Measurements from ENCODE around the gene CEL. TPM values are rescaled to one million over a fixed set of nuclear protein-coding genes. Genes with fewer than 3 reads are reported as not detected.

The CEL gene
- total and polyA plus RNA-seq, 2 donors (not counting 3 experiments of a cell fraction or from before 2014, with no cell fraction given): 0.92 to 1.1 TPM

DNA sequence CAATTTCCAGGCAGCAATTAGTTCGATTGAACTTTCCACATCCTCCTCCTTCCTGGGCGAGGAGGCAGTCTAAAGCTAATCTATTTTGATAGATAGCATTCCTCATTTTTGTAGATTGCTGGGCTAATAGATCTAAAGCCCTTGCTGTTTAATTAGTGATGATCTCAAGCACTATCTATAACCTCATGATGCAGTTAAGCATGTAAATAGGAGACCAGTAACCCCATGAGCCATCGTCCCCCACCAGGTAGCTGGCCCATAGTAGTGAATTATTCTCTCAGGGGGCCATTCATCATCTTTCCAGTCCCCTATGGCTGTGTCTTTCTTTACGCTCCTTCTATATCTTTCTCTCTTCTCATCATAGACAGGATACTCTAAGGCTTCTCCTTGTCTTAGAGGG, 14.9 kb downstream of the CEL start:
- peaks cover 10 to 14% of the 10 kb centered on the region in 2 experiments for H3K27me3 ChIP-seq (ENCODE audit: control insufficient read depth in 2 of 2, insufficient read depth in 2 of 2, low read length in 2 of 2)
- intact Hi-C loops (cut with micrococcal nuclease): no loop called here
- no peak for FAIRE-seq
- H3K9me3 ChIP-seq (replicated peaks; ENCODE audit: control insufficient read depth, insufficient read depth, low read length): no peaks in the 10 kb centered on the region
- no peaks in the 10 kb centered on the region for H4K20me1 ChIP-seq (replicated peaks; ENCODE audit: control insufficient read depth, extremely low read depth, insufficient read depth, low read length)
- H3K36me3 ChIP-seq (ENCODE audit: control insufficient read depth in 2 of 2, extremely low read depth in 1 of 2, insufficient read depth in 2 of 2, low read length in 2 of 2): no peaks in the 10 kb centered on the region
- H2AFZ ChIP-seq (ENCODE audit: low read depth, low read length): no peak overlapping the region
- no peak overlapping the region for H3K9ac ChIP-seq (replicated peaks; ENCODE audit: extremely low read depth, insufficient read depth, low read length)
- H3K4me2 ChIP-seq (ENCODE audit: insufficient read depth, low read length): no peak overlapping the region
- no peak for DNase-seq (ENCODE audit: low read depth, low spot score)
- TF ChIP-seq MYC (IDR thresholded peaks at IDR 0.05; ENCODE audit: low read depth, low read length) (no peak), POLR2A (IDR thresholded peaks at IDR 0.05; ENCODE audit: low read depth, low read length) (no peak), JUN (IDR thresholded peaks at IDR 0.05; ENCODE audit: borderline replicate concordance, insufficient read depth, insufficient read length, low read depth) (no peak), POLR2AphosphoS5 (IDR thresholded peaks at IDR 0.05; ENCODE audit: insufficient read depth, low read depth, low read length) (no peak), EZH2 (IDR thresholded peaks at IDR 0.05; ENCODE audit: borderline replicate concordance, low read depth, low read length, severe bottlenecking) (no peak), GATA2 (IDR thresholded peaks at IDR 0.05; ENCODE audit: insufficient read depth, insufficient read length, low read depth, low read length) (no peak), FOS (IDR thresholded peaks at IDR 0.05; ENCODE audit: borderline replicate concordance, insufficient read depth, low read length) (no peak)
- TF ChIP-seq, protein P1, sequence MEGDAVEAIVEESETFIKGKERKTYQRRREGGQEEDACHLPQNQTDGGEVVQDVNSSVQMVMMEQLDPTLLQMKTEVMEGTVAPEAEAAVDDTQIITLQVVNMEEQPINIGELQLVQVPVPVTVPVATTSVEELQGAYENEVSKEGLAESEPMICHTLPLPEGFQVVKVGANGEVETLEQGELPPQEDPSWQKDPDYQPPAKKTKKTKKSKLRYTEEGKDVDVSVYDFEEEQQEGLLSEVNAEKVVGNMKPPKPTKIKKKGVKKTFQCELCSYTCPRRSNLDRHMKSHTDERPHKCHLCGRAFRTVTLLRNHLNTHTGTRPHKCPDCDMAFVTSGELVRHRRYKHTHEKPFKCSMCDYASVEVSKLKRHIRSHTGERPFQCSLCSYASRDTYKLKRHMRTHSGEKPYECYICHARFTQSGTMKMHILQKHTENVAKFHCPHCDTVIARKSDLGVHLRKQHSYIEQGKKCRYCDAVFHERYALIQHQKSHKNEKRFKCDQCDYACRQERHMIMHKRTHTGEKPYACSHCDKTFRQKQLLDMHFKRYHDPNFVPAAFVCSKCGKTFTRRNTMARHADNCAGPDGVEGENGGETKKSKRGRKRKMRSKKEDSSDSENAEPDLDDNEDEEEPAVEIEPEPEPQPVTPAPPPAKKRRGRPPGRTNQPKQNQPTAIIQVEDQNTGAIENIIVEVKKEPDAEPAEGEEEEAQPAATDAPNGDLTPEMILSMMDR (IDR thresholded peaks at IDR 0.05; ENCODE audit: extremely low read depth in 1 of 2, insufficient read depth in 1 of 2, low read depth in 1 of 2, low read length in 2 of 2): no peak
- TF ChIP-seq, protein P2, sequence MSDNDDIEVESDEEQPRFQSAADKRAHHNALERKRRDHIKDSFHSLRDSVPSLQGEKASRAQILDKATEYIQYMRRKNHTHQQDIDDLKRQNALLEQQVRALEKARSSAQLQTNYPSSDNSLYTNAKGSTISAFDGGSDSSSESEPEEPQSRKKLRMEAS (IDR thresholded peaks at IDR 0.05; ENCODE audit: insufficient read depth, insufficient read length): no peak
- ChIA-PET CTCF (interaction anchor here (1.1 to 1.6 kb wide), 4 partner anchors 16 to 67 kb away, joined by 3 to 5 read pairs (median 4); partner anchors contain the start of gene GTF3C5), POLR2A (no interaction called here)
- no peak overlapping the region for H3K4me3 ChIP-seq (replicated peaks in 1 of 3; ENCODE audit: insufficient read depth in 1 of 3, low read depth in 1 of 3, low read length in 3 of 3)
- no peaks in the 10 kb centered on the region for H3K4me1 ChIP-seq (ENCODE audit: control insufficient read depth, extremely low read depth, insufficient read depth, low read length)
- H3K27ac ChIP-seq (ENCODE audit: insufficient read depth, low read depth, low read length): no peak overlapping the region
- H3K9me1 ChIP-seq (replicated peaks; ENCODE audit: control insufficient read depth, extremely low read depth, insufficient read depth, low read length): no peaks in the 10 kb centered on the region
- H3K79me2 ChIP-seq (ENCODE audit: control insufficient read depth, insufficient read depth, low read length): no peaks in the 10 kb centered on the region
- no TSS peak for BruUV-seq (replicated peaks)
- dilution Hi-C loops (cut with MboI; ENCODE audit: extremely low pct_ligation_motif_present, low sequenced_read_pairs): no loop called here

Measured in endothelial cell of umbilical vein (primary cell).